GM06990 (cell line): Measurements from ENCODE around the gene EXD1.
A peak's percentile ranks its signal among the peaks of the same experiment; 100 is the strongest.
"Not testable (repeated sequence)": the region's sequence is repeated elsewhere in the genome, so short reads cannot be mapped to it uniquely, and the experiment has no call there.

Experiments
- DNase-seq: peaks from one replicate; pipeline ENCODE4 v3.0.0-alpha.2; 2011; ENCODE audit not compliant: insufficient read length; ENCODE audit errors: extremely low read depth
- H3K27me3 ChIP-seq: replicated peaks from 2 replicates; pipeline ENCODE4 v1.6.0; 2011; ENCODE audit warnings: low read length; ENCODE audit not compliant: control insufficient read depth, insufficient read depth
- H3K36me3 ChIP-seq: 2 replicates; pipeline ENCODE4 v1.5.1; 2011; ENCODE audit warnings: low read length; ENCODE audit not compliant: control insufficient read depth, insufficient read depth
- H3K4me3 ChIP-seq: replicated peaks from 2 replicates; pipeline ENCODE4 v1.5.1; 2011; ENCODE audit warnings: low read depth, mild to moderate bottlenecking, control low read depth, low read length
- CTCF ChIP-seq: IDR thresholded peaks from 2 replicates; pipeline ENCODE4 v1.5.1; 2011; ENCODE audit warnings: low read length, control low read depth, mild to moderate bottlenecking, inconsistent platforms; ENCODE audit not compliant: insufficient read depth, poor library complexity, severe bottlenecking

The EXD1 gene

GRCh38 chr15:41235929-41236328 is 5.4 kb upstream of the EXD1 start:
- Histone ChIP-seq H3K4me3 (no peak overlapping the region), H3K36me3 (no peaks in the 10 kb centered on the region), H3K27me3 (no peaks in the 10 kb centered on the region)
- DNase-seq, result no peak
- no peak for TF ChIP-seq CTCF

- H3K27me3 ChIP-seq, H3K4me3 ChIP-seq, DNase-seq, H3K36me3 ChIP-seq: not testable (repeated sequence)
Measured at GRCh38 chr15:41235228-41235627, 4.7 kb upstream of the EXD1 start.

- DNase-seq, result no peak
- Histone ChIP-seq H3K4me3 (no peak overlapping the region), H3K27me3 (no peaks in the 10 kb centered on the region), H3K36me3 (no peaks in the 10 kb centered on the region)
- no peak for TF ChIP-seq CTCF
Measured at GRCh38 chr15:41233367-41233771, 2.8 kb upstream of the EXD1 start.

GRCh38 chr15:41231422-41232226 is 1.1 kb upstream of the EXD1 start:
- no peak for TF ChIP-seq CTCF
- no peaks in the 10 kb centered on the region for H3K27me3 ChIP-seq
- H3K36me3 ChIP-seq, result no peaks in the 10 kb centered on the region
- no peak for DNase-seq
- peak overlapping the region; percentile 89 for H3K4me3 ChIP-seq

GRCh38 chr15:41230345-41230649 is 260 bp downstream of the EXD1 start:
- no peak for DNase-seq
- no peaks in the 10 kb centered on the region for H3K27me3 ChIP-seq
- H3K36me3 ChIP-seq, result no peaks in the 10 kb centered on the region
- TF ChIP-seq CTCF, result no peak
- H3K4me3 ChIP-seq, result peak overlapping the region; percentile 89

- Histone ChIP-seq H3K27me3 (no peaks in the 10 kb centered on the region), H3K4me3 (no peak overlapping the region), H3K36me3 (no peaks in the 10 kb centered on the region)
- DNase-seq, result no peak
- TF ChIP-seq CTCF, result no peak
Measured at GRCh38 chr15:41219381-41219780, 11.2 kb downstream of the EXD1 start.
